Measurements from ENCODE around the gene TTYH3. TPM values are rescaled to one million over a fixed set of nuclear protein-coding genes. Genes with fewer than 3 reads are reported as not detected.

TTYH3 gene
- total and polyA plus RNA-seq, 2 donors (not counting 1 experiment from before 2014, with no cell fraction given) = 17.4 to 19.7 TPM

DNA sequence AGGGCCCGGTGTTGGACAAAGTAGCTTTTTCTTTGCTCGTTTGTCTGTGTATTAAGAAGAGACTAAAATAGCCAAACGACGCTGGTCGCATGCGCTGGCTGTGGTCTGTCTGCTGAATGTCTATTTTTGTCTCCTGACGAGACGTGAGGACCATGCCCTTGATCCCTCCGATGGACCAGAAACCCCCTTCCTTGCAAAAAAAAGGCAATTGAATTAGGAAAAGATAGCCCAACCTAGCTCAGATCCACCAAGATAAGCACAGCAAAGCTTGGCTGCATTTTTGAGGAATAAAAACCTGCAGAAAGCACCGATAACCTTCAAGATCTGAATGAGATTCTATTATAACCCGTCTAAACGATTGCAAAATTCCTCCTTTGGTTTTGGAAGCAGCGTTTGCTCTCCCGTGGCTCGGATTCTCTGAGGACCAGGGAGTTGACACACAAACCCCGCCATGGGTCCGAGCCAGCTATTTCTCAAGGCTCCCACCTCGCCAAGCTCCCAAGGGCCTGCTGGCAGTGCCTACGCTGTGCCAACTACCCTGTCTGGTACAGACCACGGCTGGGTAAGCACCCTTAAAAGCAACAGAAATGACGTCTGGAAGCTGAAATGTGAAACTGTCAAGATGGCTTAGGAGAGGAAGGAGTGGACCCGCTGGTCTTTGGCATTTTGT is 17.7 kb upstream of the TTYH3 start:
- Histone ChIP-seq H3K79me2 (ENCODE audit: control insufficient read depth, insufficient read depth, low read length) (no peaks in the 10 kb centered on the region), H4K20me1 (ENCODE audit: control insufficient read depth, extremely low read depth, insufficient read depth, low read length) (no peaks in the 10 kb centered on the region), H3K36me3 (ENCODE audit: control insufficient read depth, insufficient read depth, low read length) (no peaks in the 10 kb centered on the region), H3K4me2 (ENCODE audit: extremely low read depth, insufficient read depth, low read length) (peak overlapping the region; percentile 75), H3K4me3 (replicated peaks in 1 of 4; ENCODE audit: control extremely low read depth in 1 of 4, insufficient read depth in 1 of 4, low read depth in 3 of 4, low read length in 4 of 4) (peak overlapping the region in 3 of 4 experiments; percentile 4 to 36 (median 7)), H3K4me1 (ENCODE audit: control insufficient read depth, extremely low read depth, insufficient read depth, low read length) (peaks cover 16% of the 10 kb centered on the region), H3K27me3 (ENCODE audit: control insufficient read depth, insufficient read depth, low read length) (no peaks in the 10 kb centered on the region), H2AFZ (ENCODE audit: low read length) (no peak overlapping the region), H3K9me3 (ENCODE audit: control insufficient read depth, insufficient read depth, low read depth, low read length) (no peaks in the 10 kb centered on the region), H3K9ac (ENCODE audit: insufficient read depth, low read length) (no peak overlapping the region), H3K27ac (ENCODE audit: insufficient read depth, low read length) (no peak overlapping the region)
- TF ChIP-seq EZH2 (IDR thresholded peaks at IDR 0.05; ENCODE audit: low read length, missing control alignments) = no peak
- TF ChIP-seq, protein P1, sequence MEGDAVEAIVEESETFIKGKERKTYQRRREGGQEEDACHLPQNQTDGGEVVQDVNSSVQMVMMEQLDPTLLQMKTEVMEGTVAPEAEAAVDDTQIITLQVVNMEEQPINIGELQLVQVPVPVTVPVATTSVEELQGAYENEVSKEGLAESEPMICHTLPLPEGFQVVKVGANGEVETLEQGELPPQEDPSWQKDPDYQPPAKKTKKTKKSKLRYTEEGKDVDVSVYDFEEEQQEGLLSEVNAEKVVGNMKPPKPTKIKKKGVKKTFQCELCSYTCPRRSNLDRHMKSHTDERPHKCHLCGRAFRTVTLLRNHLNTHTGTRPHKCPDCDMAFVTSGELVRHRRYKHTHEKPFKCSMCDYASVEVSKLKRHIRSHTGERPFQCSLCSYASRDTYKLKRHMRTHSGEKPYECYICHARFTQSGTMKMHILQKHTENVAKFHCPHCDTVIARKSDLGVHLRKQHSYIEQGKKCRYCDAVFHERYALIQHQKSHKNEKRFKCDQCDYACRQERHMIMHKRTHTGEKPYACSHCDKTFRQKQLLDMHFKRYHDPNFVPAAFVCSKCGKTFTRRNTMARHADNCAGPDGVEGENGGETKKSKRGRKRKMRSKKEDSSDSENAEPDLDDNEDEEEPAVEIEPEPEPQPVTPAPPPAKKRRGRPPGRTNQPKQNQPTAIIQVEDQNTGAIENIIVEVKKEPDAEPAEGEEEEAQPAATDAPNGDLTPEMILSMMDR (conservative IDR thresholded peaks at IDR 0.05 in 1 of 2, IDR thresholded peaks at IDR 0.05 in 1 of 2; ENCODE audit: low read depth in 1 of 2, low read length in 2 of 2) = no peak
- peak in 1 of 2 donors; percentile 58 for DNase-seq (ENCODE audit: low read depth in 2 of 2)

DNA sequence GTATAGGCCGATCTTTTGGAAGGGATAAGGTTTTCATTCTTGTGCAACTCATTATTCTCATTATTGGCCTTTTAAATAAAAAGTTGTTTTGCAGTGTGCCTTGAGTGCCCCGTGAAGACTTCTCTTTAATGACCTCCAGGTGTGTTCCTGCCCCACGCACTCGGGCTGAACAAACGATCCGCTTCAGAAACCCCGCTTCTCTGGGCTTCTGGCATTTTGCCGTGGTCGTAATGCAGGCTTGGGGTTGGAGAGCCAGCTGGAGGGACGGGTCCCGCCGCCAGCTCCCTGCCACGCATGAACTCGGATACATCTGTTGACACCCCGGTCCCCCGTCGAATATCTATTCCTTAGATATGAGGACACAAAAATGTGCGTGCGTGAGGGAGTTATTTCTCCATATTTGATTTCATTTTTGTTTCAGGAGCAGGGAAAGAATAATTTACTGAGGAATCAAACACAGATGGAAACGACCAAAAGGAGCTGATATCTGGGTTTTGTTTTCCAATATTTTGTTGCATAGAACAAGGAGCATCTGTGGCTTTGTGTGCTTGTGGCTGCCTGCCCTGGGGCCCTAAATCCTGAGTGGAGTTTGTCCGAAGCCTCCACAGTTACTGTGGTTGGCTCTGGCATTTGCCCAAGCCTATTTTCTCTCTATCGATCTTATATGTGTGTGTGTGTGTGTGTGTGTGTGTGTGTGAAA is 17.0 kb upstream of the TTYH3 start:
- H3K27ac ChIP-seq (ENCODE audit: insufficient read depth, low read length) = no peak overlapping the region
- H3K4me2 ChIP-seq (ENCODE audit: extremely low read depth, insufficient read depth, low read length) = peak overlapping the region; percentile 75
- H3K9ac ChIP-seq (ENCODE audit: insufficient read depth, low read length) = no peak overlapping the region
- H3K79me2 ChIP-seq (ENCODE audit: control insufficient read depth, insufficient read depth, low read length) = no peaks in the 10 kb centered on the region
- H3K27me3 ChIP-seq (ENCODE audit: control insufficient read depth, insufficient read depth, low read length) = no peaks in the 10 kb centered on the region
- DNase-seq (ENCODE audit: low read depth in 2 of 2) = no peak
- H3K4me3 ChIP-seq (replicated peaks in 1 of 4; ENCODE audit: control extremely low read depth in 1 of 4, insufficient read depth in 1 of 4, low read depth in 3 of 4, low read length in 4 of 4) = peak overlapping the region in 2 of 4 experiments; percentile 4 to 36
- TF ChIP-seq EZH2 (IDR thresholded peaks at IDR 0.05; ENCODE audit: low read length, missing control alignments) = no peak
- no peaks in the 10 kb centered on the region for H3K9me3 ChIP-seq (ENCODE audit: control insufficient read depth, insufficient read depth, low read depth, low read length)
- H2AFZ ChIP-seq (ENCODE audit: low read length) = no peak overlapping the region
- peaks cover 16% of the 10 kb centered on the region for H3K4me1 ChIP-seq (ENCODE audit: control insufficient read depth, extremely low read depth, insufficient read depth, low read length)
- H3K36me3 ChIP-seq (ENCODE audit: control insufficient read depth, insufficient read depth, low read length) = no peaks in the 10 kb centered on the region
- H4K20me1 ChIP-seq (ENCODE audit: control insufficient read depth, extremely low read depth, insufficient read depth, low read length) = no peaks in the 10 kb centered on the region

DNA sequence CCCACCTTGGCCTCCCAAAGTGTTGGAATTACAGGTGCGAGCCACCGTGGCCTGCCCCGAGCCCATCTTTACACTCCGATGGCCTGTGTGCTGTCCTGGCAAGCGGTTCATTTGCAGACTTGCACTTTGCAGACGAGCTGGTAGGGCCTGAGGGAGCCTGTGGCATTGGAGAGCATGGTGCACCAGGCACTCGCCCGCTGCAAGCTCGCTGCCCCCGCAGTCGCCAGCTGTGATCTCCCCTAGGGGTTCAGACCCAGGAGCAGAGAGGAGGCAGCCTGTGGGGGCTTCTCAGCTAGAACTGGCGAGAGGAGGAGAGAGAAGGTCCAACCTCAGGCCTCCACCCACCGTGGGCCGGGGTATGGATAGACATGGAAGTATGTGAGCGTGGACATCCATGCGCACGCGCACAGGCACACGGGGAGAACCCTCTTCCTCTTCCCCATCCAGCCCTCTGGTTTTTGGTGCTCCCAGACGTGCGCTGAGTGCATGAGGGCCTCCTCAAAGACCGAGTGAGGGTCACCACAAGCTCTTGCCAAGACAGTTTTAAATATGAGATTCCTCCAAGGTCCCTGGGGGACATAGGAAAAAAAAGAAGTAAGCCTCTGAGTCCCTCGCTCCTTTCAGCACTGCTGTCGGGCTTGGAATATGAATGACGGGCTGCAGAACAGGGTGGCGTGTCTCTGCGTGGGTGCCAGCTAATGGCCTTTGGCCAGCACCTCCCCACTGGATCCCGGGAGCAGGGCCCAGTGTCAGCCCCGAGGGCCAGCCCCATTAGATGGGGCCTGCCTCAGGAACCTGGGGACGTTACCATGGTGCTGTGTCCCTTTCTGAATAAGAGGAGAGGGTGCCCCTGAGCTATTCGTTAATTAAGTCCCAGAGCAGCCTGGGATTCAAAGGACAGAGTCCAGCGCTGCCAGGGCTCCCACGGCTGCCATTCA is 15.1 kb upstream of the TTYH3 start:
- Histone ChIP-seq H3K4me2 (ENCODE audit: extremely low read depth, insufficient read depth, low read length) (peak overlapping the region; percentile 32), H3K27me3 (ENCODE audit: control insufficient read depth, insufficient read depth, low read length) (no peaks in the 10 kb centered on the region), H3K9me3 (ENCODE audit: control insufficient read depth, insufficient read depth, low read depth, low read length) (no peaks in the 10 kb centered on the region), H3K27ac (ENCODE audit: insufficient read depth, low read length) (no peak overlapping the region), H3K4me1 (ENCODE audit: control insufficient read depth, extremely low read depth, insufficient read depth, low read length) (peaks cover 20% of the 10 kb centered on the region), H3K36me3 (ENCODE audit: control insufficient read depth, insufficient read depth, low read length) (no peaks in the 10 kb centered on the region), H4K20me1 (ENCODE audit: control insufficient read depth, extremely low read depth, insufficient read depth, low read length) (no peaks in the 10 kb centered on the region), H3K79me2 (ENCODE audit: control insufficient read depth, insufficient read depth, low read length) (no peaks in the 10 kb centered on the region), H3K4me3 (replicated peaks in 1 of 4; ENCODE audit: control extremely low read depth in 1 of 4, insufficient read depth in 1 of 4, low read depth in 3 of 4, low read length in 4 of 4) (no peak overlapping the region), H2AFZ (ENCODE audit: low read length) (no peak overlapping the region), H3K9ac (ENCODE audit: insufficient read depth, low read length) (no peak overlapping the region)
- TF ChIP-seq, protein P1 (conservative IDR thresholded peaks at IDR 0.05 in 1 of 2, IDR thresholded peaks at IDR 0.05 in 1 of 2; ENCODE audit: low read depth in 1 of 2, low read length in 2 of 2) = no peak
- no peak for TF ChIP-seq EZH2 (IDR thresholded peaks at IDR 0.05; ENCODE audit: low read length, missing control alignments)
- no peak for DNase-seq (ENCODE audit: low read depth in 2 of 2)

Measured in fibroblast of lung (primary cell).